Activated CD4-positive, alpha-beta T cell treated with anti-CD3 and anti-CD28 coated beads, Interleukin-2, amount 10 ng/mL, durations not matched to agents 24 days and 14 days (primary cell): ENCODE data around the gene MAP3K6. TPM values are rescaled to one million over a fixed set of nuclear protein-coding genes. Genes with fewer than 3 reads are reported as not detected.

Experiments
- DNase-seq: peaks from one replicate; pipeline ENCODE4 v3.0.0; 2022
- H3K27ac Mint-ChIP-seq: one replicate; pipeline ENCODE4 v1.8.0; 2022; ENCODE audit warnings: mild to moderate bottlenecking, mixed read lengths
- H3K27me3 Mint-ChIP-seq: one replicate; pipeline ENCODE4 v1.8.0; 2022; ENCODE audit warnings: mixed read lengths
- H3K36me3 Mint-ChIP-seq: one replicate; pipeline ENCODE4 v1.8.0; 2022; ENCODE audit warnings: low read depth, mild to moderate bottlenecking, mixed read lengths
- H3K4me1 Mint-ChIP-seq: one replicate; pipeline ENCODE4 v1.8.0; 2021; ENCODE audit warnings: mixed read lengths
- H3K4me3 Mint-ChIP-seq: one replicate; pipeline ENCODE4 v1.8.0; 2022; ENCODE audit warnings: mild to moderate bottlenecking, moderate library complexity, mixed read lengths
- H3K9me3 Mint-ChIP-seq: one replicate; pipeline ENCODE4 v1.8.0; 2021; ENCODE audit warnings: mixed read lengths
- intact Hi-C: fragments of 100-400 bp; cut with micrococcal nuclease; formaldehyde crosslinking; loops from one replicate; pipeline ENCODE4 v1.15.1; 2023
- total RNA-seq: library from RNA; stranded (reverse); gene quantifications from 2 replicates; pipeline ENCODE4 v1.2.3, GENCODE V29; 2022

MAP3K6 gene
- total RNA-seq, 1 donor from 2014 or later = 13.2 TPM

DNA sequence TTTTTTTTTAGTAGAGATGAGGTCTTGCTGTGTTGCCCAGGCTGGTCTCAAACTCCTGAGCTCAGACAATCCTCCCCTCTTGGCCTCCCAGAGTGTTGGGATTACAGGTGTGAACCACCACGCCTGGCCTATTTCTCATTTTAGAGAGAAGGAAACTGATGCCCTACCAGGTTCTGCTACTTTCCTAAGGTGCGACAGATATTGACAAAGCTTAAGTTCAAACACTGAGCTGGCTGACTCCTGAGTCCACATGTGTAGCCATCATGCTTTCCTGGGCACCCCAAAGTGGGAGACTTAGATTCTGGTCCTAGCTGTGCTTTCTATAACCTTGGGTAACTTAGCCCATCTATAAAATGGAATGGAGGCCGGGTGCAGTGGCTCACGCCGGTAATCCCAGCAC, 49.9 kb downstream of the MAP3K6 start:
- DNase-seq = no peak
- Mint-ChIP-seq H3K36me3 (peaks cover under 1% of the 10 kb centered on the region), H3K27me3 (peaks cover 9% of the 10 kb centered on the region), H3K4me3 (no peak overlapping the region), H3K4me1 (peaks cover 6% of the 10 kb centered on the region), H3K27ac (no peak overlapping the region), H3K9me3 (no peaks in the 10 kb centered on the region)
- intact Hi-C loops = no loop called here

DNA sequence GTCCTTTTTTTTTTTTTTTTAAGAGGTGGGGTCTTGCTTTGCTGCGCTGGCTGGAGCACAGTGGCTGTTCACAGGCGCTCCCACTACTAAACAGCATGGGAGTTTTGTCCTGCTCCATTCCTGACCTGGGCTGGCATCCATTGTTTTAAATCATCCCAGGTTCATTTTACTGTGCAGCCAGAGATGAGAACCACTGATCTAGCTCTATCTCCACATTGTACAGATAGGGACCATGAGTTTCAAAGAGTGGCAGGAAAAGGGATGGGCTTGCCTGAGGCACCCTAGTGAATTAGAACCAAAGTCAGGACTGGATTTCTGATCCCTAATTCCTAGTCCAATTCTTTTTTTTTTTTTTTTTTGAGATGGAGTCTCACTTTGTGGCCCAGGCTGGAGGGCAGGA, 52.0 kb downstream of the MAP3K6 start:
- Mint-ChIP-seq H3K27me3 (peaks cover 7% of the 10 kb centered on the region), H3K27ac (no peak overlapping the region), H3K36me3 (no peaks in the 10 kb centered on the region), H3K4me1 (no peaks in the 10 kb centered on the region), H3K4me3 (no peak overlapping the region), H3K9me3 (no peaks in the 10 kb centered on the region)
- DNase-seq = no peak
- intact Hi-C loops = no loop called here

DNA sequence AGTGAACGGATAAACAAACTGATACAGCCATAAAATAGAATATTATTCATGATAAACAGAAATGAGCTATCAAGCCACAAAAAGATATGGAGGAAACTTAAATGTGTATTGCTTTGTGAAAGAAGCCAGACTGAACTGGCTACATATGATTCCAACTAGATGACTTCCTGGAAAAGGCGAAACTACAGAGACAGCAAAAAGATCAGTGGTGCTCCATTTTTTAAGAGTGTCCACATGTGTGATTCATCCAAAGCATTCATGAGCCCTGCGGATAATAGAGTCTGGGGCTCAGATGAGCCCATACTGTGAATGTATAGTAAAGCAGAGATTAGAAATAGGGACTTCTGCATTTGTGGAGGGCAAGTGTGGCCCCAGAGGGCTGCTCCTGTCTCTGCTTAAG, 52.6 kb downstream of the MAP3K6 start:
- Mint-ChIP-seq H3K36me3 (no peaks in the 10 kb centered on the region), H3K4me1 (no peaks in the 10 kb centered on the region), H3K27me3 (peaks cover 7% of the 10 kb centered on the region), H3K27ac (no peak overlapping the region), H3K9me3 (no peaks in the 10 kb centered on the region), H3K4me3 (no peak overlapping the region)
- DNase-seq = no peak
- intact Hi-C loops = no loop called here

DNA sequence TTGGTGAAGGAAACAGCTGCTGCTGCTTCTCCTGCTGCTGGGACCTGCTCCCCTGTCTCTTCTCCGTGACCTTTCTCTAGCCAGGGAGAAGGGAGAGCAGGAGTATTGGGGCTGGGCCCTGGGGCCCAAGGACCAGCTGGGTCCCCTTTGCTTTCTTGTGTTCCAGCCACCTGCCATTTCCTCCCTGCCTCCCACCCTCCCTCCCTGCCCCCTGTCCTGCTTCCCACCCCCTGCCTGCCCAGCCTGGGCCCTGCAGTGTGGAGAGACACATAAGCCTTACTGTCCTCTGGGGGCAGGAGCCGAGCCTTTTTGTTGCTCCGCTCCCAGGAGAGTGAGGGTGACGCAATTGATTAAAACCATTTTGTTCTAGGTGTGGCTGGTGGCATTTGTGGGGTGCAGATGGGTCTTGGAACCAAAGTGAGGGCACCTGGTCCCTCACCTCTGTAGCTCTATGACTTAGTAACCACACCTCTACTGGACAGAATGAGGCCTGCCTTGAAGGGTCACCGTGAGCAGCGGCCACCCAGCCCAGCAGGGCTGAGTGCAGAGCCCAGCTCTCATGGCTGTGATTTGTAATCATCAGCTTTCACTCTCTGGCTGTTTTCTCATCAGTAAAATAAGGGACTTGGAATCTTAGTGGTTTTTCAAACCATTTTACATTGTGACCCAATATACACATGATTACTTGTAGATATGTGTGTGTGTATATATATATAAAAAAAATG, 58.7 kb downstream of the MAP3K6 start:
- intact Hi-C loops = no loop called here
- no peak overlapping the region for H3K27ac Mint-ChIP-seq
- peaks cover 4% of the 10 kb centered on the region for H3K27me3 Mint-ChIP-seq
- peaks cover 3% of the 10 kb centered on the region for H3K36me3 Mint-ChIP-seq
- DNase-seq = no peak
- no peaks in the 10 kb centered on the region for H3K4me1 Mint-ChIP-seq
- no peaks in the 10 kb centered on the region for H3K9me3 Mint-ChIP-seq
- H3K4me3 Mint-ChIP-seq = no peak overlapping the region

DNA sequence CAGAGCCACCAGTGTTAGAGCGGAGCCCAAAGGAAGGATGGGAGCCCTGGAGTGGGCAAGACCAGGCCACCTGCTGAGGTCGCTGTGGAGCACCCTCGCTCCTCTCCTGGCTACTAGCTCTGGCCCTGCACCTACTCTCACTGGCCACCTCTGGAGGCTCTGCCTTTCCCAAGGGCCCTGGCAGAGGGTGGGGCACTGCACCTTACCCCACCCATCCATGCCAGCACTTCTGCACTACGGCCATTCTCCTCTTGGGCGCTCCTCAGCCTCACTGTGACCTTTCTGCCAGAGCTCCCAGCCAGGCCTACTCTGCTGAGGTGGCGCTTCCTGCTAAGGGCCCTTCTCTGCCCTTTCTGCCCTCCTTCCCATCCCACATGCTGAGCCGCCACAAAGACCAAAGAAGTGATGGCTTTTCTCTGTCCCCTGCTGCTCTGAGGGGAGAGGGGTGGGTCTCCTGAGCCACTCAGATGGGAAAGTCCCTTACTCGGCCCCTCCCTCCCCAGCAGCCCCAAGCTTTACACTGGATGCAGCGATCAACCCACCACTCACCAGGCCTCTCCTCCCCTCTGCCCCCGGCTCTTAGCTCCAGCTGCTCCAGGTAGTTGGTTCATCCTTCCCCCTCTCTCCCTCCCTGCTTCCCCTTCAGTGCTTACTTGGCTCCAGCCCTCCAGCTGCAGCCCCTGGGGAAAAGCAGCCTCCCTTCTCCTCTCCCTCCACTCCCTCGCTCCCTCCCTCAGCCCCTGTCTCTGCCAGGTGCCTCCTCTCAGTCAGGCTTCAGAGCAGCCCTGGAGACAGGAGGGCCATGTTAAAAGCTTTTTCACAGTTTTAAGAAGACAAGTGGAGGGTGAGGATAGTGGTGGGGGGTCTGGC, 59.6 kb downstream of the MAP3K6 start:
- Mint-ChIP-seq H3K4me1 (no peaks in the 10 kb centered on the region), H3K27me3 (no peaks in the 10 kb centered on the region), H3K36me3 (peaks cover 4% of the 10 kb centered on the region), H3K4me3 (no peak overlapping the region), H3K9me3 (no peaks in the 10 kb centered on the region), H3K27ac (no peak overlapping the region)
- DNase-seq = no peak
- intact Hi-C loops = no loop called here

DNA sequence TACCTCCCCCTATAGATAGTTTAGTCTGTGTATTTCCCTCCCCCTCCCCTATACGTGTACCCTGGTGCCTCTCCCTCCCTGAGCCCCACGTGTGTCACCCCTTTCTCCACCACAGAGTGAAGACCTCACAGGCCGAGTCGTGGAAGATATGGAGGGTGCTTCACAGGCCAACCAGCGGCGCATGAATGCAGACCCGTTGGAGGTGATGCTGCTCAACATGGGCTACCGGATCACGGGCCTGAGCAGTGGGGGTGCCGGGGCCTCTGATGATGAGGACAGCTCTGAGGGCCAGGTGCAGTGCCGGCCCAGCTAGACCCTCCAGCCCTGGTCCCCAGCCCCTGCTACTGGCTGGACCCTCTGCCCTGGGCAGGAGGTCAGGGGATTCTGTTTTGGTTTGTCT, 60.7 kb downstream of the MAP3K6 start:
- Mint-ChIP-seq H3K9me3 (no peaks in the 10 kb centered on the region), H3K36me3 (peaks cover 5% of the 10 kb centered on the region), H3K27me3 (no peaks in the 10 kb centered on the region), H3K27ac (no peak overlapping the region), H3K4me1 (no peaks in the 10 kb centered on the region), H3K4me3 (no peak overlapping the region)
- intact Hi-C loops = no loop called here
- DNase-seq = no peak

Other genes starting within 250 kb of the MAP3K6 start
- 25.5 and 27.1 TPM in 2 replicates for gene SLC9A1, start 211.8 kb downstream of the MAP3K6 start, total RNA-seq
- 17.4 and 18.2 TPM in 2 replicates for gene WDTC1, start 132.3 kb downstream of the MAP3K6 start, total RNA-seq
- gene TMEM222, start 44.8 kb downstream of the MAP3K6 start, total RNA-seq = 39.6 and 41.4 TPM in 2 replicates
- 29.7 and 29.8 TPM in 2 replicates for gene SYTL1, start 24.9 kb downstream of the MAP3K6 start, total RNA-seq
- gene FCN3, start 7.9 kb upstream of the MAP3K6 start, total RNA-seq = not detected in 2 replicates
- not detected in 2 replicates for gene CD164L2, start 16.4 kb upstream of the MAP3K6 start, total RNA-seq
- 3.3 TPM in 2 replicates for gene GPR3, start 25.7 kb upstream of the MAP3K6 start, total RNA-seq
- 109 TPM in 2 replicates for gene WASF2, start 123.2 kb upstream of the MAP3K6 start, total RNA-seq
- 33.9 and 34.7 TPM in 2 replicates for gene AHDC1, start 237.2 kb upstream of the MAP3K6 start, total RNA-seq